CD4-positive, alpha-beta T cell treated with Interleukin-10 for 1 hour (primary cell): ENCODE measurements around the gene ERCC8.
A peak's percentile ranks its signal among the peaks of the same experiment; 100 is the strongest.
"Not testable (repeated sequence)": the region's sequence is repeated elsewhere in the genome, so short reads cannot be mapped to it uniquely, and the experiment has no call there.

Experiments used
- DNase-seq: peaks from one replicate; pipeline ENCODE4 v3.0.0-alpha.2; 2020

The ERCC8 gene, protein sequence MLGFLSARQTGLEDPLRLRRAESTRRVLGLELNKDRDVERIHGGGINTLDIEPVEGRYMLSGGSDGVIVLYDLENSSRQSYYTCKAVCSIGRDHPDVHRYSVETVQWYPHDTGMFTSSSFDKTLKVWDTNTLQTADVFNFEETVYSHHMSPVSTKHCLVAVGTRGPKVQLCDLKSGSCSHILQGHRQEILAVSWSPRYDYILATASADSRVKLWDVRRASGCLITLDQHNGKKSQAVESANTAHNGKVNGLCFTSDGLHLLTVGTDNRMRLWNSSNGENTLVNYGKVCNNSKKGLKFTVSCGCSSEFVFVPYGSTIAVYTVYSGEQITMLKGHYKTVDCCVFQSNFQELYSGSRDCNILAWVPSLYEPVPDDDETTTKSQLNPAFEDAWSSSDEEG

DNA sequence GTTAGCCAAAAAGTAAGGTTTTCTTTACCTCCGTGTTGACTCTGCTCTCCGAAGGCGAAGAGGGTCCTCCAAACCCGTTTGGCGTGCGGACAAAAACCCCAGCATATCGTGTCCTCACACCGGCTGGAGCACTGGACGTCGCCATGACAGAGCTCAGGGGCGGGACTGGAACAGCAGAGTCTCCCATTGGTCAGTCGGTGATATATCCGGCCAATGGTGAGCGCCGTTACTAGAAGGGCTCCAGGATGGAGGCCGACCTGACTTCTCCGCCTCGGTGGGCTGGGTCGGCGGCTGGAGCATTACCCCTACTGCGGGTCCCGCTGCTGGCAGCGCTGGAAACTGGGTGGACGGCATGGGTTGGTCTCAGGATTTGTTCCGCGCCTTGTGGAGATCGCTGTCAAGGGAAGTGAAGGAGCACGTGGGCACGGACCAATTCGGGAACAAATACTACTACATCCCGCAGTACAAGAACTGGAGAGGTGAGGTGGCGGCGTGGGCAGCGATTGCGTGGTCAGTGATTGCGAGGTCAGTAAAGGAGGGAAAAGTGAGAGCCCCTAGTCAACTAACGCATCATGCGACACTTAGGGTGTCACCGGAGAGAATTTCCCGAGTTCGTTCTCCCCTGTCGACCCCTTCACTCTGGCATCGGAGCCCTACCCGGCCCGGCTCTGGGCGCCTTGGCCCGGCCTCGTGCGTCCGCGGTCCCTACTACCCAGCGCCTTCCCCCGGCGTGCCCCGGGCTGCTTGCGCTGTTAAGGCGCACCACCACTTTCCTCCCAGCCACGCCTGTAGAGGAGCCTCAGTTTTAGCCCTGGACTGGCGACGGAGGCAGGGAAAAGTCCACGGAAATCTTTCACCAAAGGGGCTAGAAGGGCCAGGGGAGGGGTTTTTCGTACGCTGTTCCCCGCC is at the start of gene ERCC8, which contains the start of gene NDUFAF2:
TSS of gene ERCC8 (minus strand) at position 167 of the 909 bp plus-strand sequence. CDS start at position 105, 62 bp downstream.
TSS of gene NDUFAF2 (plus strand) at position 302 of the 909 bp plus-strand sequence. CDS start at position 353, 51 bp downstream.
- DNase-seq: peak; percentile 93

GRCh38 chr5:60993875-60994571 is 49.2 kb upstream of the ERCC8 start:
- DNase-seq: no peak

GRCh38 chr5:60993425-60993824 is 48.6 kb upstream of the ERCC8 start:
- DNase-seq: no peak

DNA sequence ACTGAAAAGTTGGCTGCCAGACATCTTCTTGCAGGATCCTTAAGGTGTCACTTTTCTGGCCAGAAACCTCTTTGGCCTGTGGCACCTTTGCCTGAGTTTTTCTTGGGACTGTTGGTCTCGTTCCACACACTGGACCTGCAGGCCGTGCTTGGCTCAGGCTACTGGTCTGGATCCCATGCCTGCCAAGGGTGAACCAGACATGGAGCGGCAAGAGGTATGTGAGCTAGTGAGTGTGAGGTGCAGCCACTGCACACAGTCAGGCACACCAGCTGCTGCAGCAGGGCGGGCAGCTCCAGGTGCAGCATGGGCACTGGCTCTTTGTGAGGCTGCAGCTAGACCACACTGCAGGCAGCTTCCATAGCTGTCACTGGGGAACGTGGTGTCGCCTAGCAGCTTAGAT is 48.0 kb upstream of the ERCC8 start:
- DNase-seq: no peak

DNA sequence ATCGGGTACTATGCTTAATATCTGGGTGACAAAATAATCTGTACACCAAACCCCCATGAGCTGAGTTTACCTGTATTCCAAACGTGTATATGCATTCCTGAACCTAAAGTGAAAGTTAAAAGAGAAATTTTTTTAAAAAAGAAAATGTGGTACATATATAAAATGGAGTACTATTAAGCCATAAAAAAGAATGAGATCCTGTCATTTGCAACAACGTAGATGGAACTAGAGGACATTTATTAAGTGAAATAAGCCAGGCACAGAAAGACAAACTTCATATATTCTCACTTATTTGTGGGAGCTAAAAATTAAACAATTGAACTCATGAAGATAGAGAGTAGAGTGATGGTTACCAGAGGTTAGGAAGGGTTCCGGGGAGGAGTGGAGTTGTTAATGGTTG is 44.9 kb upstream of the ERCC8 start:
- DNase-seq: no peak

DNA sequence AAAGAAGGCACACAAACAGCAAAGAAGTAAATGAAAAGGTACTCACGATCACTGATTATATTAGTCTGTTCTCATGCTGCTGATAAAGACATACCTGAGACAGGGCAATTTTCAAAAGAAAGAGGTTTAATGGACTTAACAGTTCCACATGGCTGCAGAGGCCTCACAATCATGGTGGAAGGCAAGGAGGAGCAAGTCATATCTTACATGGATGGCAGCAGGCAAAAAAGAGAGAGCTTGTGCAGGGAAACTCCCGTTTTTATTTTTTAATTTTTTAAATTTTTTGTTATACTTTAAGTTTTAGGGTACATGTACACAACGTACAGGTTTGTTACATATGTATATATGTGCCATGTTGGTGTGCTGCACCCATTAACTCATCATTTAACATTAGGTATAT is 37.3 kb upstream of the ERCC8 start:
- not testable (repeated sequence) for DNase-seq

DNA sequence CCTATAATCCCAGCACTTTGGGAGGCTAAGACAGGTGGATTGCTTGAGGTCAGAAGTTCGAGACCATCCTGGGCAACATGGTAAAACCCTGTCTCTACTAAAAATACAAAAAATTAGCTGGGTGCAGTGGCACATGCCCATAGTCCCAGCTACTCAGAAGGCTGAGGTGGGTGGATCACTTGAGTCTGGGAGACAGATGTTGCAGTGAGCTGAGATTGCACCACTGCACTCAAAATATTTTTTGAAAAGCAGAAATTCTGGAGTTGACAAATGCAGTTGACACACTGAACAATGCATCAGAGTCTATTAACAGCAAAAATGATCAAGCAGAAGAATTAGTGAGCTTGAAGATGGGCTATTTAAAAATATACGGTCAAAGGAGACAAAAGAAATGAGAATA is 35.6 kb upstream of the ERCC8 start:
- DNase-seq: no peak

DNA sequence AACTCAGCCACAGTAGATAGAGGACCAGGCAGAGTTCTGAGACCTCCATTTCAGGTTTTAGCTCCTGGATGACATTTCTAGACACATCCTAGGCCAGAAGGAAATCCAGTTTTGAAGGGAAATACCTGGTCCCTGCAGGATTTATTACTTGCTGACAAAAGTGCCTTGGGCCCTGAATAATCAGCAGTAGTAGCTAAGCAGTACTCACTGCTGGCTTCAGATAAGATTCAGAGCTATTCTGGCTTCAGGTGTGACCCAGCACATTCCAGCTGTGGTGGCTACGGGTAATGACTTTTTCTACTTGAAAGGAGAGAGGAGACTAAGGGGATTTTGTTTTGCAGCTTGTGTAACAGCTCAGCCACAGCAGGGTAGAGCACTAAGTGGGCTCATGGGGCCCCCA is 34.1 kb upstream of the ERCC8 start:
- no peak for DNase-seq

DNA sequence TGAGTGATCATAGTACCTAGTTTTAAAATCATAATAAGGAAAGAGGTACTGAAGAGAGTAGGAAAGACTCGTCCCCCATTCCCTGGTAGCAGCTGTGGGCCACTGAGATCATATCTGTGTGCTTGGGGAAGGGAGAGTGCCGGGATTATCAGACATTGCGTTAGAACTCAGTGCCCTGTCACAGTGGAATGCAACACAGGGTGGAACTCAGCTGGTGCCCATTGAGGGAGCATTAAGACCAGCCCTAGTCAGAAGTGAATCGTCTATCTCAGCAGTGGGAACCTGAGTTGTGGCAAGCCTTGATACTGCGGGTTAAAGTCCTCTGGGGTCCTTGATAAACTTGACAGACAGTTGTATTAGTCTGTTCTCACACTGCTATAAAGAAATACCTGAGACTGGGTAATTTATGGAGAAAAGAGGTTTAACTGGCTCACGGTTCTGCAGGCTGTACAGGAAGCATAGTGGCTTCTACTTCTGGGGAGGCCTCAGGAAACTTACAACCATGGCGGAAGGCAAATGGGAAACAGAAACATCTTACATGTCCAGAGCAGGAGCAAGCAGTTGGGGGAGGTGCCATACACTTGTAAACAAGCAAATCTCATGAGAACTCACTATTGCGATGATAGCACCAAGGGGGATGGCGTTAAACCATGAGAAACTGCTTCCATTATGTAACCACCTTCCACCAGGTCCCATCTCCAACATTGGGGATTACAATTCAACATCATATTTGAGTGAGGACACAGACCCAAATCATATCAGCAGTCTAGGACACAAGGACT is 33.3 kb upstream of the ERCC8 start:
- no peak for DNase-seq

GRCh38 chr5:60972231-60972630 is 27.4 kb upstream of the ERCC8 start:
- peak; percentile 6 for DNase-seq

DNA sequence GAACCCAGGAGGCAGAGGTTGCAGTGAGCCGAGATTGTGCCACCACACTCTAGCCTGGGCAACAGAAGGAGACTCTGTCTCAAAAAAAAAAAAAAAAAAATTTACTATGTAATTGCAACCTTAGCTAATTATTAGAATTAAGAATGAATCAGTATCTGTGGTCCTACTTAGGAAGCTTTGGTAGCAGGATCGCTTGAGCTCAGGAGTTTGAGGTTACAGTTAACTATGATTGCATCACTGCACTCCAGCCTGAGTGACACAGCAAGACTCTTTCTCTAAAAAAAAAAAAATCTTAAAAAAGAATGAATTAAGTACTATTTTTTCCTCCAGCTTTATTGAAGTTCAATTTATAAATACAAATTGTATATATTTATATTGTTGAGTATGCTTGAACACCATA is 16.8 kb upstream of the ERCC8 start:
- DNase-seq: no peak

DNA sequence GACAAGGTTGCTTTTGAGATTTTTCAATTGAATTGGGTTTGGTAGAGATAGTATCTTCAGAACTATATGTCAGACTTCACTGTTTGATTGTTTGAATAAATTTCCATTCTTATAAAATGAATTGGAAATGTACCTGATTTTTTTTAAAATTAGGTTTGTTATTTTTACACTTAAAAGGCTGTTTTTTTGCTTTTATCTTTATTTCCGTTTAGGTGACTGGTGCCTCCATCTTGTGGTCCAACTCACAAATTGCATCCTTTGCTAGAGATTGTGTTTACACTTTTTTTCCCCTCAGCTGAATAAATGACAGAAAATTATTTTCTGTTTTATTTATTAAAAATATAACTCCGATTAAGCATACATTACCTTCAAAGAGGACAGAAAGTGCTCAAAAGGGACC is 15.7 kb upstream of the ERCC8 start:
- peak; percentile 20 for DNase-seq

- peak; percentile 17 for DNase-seq
Measured at GRCh38 chr5:60959156-60959555, 14.3 kb upstream of the ERCC8 start.

DNA sequence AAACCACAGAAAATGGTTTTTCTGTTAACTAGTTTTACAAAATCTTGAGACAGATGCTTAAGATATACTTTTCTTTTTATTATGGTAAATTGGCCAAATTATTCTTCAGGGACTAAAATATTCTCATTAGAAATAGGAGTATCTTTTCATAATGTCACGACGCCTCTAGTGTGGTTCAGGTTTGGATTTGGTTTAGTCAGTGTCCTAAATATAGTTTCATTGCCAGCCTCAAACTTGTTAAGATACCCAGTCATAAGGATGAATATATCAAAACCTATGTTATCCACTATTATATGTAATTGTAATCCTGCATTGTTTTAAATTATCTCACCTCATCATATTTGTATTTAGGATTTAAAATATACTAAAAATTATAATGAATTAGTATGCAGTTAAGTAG is 13.8 kb upstream of the ERCC8 start:
- DNase-seq: no peak

DNA sequence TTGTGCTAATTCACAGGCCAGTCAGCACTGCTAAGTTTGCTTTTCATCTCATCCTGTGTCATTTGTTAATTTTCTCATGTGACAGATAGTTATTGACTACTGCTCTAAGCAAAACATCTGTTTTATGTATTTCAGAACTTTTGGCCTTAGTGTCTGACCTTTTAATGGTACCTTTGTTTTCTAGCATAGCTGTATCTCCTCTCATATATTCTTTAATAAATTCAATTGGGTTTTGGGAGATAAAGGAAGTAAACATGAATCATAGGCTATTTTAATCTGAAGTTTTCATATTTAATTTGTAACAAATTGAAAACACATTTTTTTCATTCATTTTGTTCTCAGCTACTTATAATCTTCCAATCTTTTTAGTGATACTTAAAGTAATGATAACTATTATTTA is 13.2 kb upstream of the ERCC8 start:
- DNase-seq: no peak

DNA sequence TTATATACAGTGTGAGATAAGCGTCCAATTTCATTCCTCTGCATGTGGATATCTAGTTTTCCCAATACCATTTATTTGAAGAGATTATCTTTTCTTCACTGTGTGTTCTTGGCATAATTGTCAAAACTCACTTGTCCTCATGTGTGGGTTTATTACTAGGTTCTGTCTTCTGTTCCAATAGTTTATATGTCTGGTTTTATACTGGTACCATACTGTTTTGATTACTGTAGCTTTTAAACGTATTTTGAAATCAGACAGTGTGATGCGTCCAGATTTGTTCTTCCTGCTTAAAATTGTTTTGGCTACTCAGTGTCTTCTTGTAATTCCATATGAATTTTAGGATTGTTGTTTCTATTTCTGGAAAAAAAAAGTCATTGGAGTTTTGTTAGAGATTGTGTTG is 10.4 kb upstream of the ERCC8 start:
- no peak for DNase-seq

- no peak for DNase-seq
Measured at GRCh38 chr5:60948738-60949137, 3.9 kb upstream of the ERCC8 start.

- no peak for DNase-seq
Measured at GRCh38 chr5:60945813-60946187, 930 bp upstream of the ERCC8 start.

DNA sequence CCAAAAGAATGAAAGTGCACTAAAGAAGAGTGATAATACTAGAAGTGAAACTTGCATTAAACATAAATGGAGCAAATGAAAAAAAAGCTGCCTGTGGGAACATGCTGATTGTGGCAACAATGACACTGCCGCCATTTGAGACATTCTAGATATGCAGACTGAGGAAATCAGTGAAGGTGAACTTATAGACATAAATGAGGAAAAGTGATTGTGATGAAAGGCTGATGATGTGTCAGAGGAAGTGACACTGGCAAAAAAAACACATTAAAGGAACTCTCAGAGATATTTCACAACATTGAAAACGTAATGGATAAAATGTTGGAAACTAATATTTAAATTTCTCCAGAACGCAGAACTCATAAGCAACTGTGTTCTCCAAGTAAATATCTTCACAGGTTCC is 1.2 kb downstream of the ERCC8 start:
- DNase-seq: no peak

DNA sequence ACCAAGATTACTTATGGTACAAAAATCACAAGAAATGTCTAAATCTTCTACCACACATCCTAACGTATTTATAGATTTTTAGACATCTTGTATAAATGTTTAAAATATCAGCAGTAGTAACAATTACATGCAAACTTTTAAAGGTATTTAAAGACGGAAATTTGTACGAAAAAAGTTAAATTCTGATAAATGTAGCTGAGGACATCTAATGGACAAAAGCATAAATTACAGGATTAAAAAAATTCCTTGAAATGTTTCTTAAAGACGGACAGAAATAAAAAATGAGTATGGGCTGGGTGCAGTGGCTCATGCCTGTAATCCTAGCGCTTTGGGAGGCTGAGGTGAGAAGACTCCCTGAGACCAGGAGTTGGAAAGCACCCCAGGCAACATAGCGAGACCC is 15.8 kb downstream of the ERCC8 start:
- no peak for DNase-seq

GRCh38 chr5:60927450-60927849 is 17.4 kb downstream of the ERCC8 start:
- no peak for DNase-seq

DNA sequence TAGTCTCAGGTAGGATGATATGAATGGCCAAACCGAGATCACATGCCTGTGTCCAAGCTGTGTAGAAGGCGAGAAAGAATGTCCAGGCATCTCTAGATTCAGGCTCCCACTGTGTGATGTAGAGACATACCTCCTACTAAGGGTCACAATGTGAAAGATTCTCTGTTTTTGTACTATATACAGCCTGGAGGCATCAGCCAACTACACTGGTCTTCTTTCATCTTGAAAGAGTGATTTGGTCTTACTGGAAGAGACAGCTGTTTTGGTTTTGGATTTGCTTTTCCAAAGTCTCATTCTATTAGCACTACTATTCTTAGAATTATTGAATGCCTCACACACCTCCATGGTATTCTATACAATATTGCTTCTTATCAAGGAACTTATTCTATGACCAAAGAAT is 26.4 kb downstream of the ERCC8 start:
- no peak for DNase-seq

DNA sequence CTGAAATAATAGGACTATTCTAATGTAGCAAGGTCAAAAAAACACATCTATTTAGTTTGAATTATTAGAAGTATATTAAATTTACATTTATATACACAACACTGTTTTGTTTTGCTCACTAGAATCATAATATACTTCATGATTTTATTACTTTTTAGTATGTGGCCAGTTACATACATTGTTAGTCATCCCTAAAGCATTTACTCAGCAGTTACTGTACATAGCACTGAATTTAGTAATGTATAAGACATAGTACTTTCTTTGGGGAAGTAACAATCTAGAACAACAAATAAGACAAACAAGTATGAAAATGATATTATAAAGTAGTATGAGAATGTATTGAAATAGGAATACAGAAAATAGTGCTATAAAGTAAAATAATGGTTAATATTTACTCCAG is 28.2 kb downstream of the ERCC8 start:
- DNase-seq: no peak
